ENCODE results near the gene AHRR.
A peak's percentile ranks its signal among the peaks of the same experiment; 100 is the strongest.

AHRR gene

DNA sequence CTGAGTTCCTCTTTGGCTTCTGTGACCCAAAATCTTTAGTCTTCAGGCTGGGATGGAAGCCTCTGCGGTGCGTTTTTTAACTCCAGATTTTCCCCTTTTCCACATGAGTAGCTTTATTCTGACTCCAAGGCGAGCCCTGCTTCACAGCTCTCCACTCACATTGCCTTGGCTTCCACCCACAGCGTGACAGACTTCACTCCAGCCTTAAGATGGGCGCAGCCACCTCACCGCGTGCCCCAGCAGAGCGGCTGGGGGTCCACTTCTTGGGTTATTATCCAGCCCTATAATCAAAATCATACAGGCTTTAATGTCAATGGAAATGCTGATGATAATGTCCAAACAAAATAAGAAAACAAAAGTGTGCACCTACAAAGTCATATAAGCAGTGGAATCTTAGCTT lies 122.7 kb downstream of the AHRR start:
- TF ChIP-seq, protein P1, sequence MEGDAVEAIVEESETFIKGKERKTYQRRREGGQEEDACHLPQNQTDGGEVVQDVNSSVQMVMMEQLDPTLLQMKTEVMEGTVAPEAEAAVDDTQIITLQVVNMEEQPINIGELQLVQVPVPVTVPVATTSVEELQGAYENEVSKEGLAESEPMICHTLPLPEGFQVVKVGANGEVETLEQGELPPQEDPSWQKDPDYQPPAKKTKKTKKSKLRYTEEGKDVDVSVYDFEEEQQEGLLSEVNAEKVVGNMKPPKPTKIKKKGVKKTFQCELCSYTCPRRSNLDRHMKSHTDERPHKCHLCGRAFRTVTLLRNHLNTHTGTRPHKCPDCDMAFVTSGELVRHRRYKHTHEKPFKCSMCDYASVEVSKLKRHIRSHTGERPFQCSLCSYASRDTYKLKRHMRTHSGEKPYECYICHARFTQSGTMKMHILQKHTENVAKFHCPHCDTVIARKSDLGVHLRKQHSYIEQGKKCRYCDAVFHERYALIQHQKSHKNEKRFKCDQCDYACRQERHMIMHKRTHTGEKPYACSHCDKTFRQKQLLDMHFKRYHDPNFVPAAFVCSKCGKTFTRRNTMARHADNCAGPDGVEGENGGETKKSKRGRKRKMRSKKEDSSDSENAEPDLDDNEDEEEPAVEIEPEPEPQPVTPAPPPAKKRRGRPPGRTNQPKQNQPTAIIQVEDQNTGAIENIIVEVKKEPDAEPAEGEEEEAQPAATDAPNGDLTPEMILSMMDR (conservative IDR thresholded peaks at IDR 0.05), result no peak
- H3K27ac ChIP-seq, result peak overlapping the region; percentile 83; the same call in 1 of the 2 replicates

DNA sequence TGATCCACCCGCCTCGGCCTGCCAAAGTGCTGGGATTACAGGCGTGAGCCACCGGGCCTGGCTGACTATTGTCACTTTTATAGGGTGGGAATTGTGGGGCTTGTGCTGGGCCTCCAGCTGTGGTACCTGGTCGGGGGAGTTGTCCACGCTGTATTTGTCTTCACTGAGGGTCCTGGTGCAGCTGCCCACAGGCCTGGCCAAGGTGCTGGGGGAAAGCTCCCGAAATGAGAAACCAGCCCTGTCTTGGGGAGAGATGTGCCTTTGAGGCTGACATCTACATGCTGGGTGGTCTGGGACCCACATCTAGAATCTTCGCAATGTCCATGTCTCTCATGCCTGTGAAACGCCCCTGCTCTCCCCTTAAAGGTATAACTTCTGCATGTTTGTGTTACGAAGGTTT lies 124.1 kb downstream of the AHRR start:
- TF ChIP-seq, protein P1 (conservative IDR thresholded peaks at IDR 0.05), result no peak
- no peak overlapping the region for H3K27ac ChIP-seq

DNA sequence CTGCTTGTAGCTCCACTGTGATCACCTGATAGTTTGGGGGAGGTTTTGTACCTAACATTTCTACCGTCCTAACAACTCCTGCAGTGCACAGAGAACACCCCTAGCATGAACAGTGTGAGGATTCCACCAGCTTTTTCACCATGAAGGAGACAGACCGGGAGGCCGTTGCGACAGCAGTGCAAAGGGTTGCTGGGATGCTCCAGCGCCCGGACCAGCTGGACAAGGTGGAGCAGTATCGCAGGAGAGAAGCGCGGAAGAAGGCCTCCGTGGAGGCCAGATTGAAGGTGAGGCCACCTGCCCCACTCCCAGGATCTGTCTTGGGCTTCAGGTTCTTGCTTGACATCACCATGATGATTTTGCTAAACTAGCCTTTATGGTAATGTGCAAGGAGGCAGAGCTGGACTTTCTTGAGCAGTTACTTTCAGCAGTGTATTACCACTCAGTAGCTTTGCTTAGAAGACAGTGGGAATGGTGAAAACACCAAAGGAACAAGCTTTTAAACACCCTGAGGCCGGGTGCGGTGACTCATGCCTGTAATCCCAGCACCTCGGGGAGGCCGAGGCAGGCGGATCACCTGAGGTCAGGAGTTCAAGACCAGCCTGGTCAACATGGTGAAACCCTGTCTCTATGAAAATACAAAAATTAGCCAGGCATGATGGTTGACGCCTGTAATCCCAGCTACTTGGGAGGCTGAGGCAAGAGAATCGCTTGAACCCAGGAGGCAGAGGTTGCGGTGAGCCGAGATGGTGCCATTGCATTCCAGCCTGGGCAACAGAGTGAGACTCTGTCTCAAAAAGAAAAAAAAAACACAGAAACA lies 124.8 kb downstream of the AHRR start:
- TF ChIP-seq, protein P1 (conservative IDR thresholded peaks at IDR 0.05), result no peak
- no peak overlapping the region for H3K27ac ChIP-seq

DNA sequence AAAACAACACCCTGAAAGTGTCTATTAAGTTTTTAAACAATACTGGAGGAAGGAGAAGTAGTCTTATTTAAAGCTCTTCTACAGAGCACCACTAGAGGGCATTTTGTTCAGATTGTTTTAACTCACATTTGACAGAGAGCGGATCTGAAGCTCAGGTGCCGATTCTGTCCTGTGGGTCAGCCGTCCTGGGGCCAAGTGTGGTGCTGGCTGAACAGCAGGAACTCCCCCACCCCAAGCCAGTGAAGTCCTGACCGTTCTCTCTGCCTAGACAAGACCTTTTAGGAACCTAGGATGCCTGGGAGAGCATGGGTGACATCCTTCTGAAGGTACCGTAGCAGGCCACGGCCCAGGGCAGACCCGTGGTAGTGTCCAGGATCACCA lies 125.4 kb downstream of the AHRR start:
- TF ChIP-seq, protein P1 (conservative IDR thresholded peaks at IDR 0.05), result peak; percentile 80
- no peak overlapping the region for H3K27ac ChIP-seq

DNA sequence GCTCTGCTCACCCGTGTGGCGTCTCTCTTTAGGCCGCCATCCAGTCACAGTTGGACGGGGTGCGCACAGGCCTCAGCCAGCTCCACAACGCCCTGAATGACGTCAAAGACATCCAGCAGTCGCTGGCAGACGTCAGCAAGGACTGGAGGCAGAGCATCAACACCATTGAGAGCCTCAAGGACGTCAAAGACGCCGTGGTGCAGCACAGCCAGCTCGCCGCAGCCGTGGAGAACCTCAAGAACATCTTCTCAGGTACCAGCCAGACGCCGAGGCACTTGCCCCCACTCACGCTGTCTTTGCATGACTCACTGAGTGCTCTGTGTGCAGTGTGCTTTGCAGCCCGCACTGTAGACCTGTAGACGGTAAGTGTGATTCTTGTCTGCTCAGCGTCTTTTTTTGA lies 126.0 kb downstream of the AHRR start:
- TF ChIP-seq, protein P1 (conservative IDR thresholded peaks at IDR 0.05), result no peak
- H3K27ac ChIP-seq, result no peak overlapping the region

DNA sequence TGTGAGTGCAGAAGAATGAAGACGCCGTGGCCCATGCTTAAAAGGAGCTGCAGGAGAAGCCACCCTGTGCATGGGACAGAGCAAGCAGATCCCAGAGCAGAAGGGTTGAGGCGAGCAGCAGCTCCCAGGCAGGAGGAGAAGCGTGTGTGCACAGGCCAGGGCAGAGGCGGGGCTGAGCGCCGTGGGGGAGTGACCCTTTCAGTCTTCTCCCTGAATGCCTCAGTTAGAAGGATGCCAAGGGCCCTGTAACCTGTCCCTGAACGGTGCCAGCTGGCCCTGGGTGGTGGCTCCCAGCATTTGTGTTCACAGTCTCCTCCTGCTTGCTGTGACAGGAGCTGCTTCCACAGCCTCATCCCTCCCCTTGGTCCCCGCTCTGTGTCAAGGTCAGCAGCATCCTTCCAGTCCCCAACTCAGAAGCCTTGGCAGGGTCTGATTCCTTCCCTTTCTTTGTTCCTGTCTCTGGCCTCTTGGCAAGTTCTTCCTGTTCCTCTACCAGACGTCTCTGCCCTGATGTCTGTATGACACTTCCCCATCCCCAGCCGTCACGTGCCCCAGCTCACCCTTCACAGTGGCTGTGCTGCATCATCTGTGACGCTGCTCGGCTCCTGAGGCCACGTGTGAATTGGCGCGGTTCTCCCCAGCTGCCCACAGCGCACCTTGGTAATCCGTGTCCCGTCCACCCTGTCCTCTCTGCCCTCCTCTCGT lies 126.7 kb downstream of the AHRR start:
- H3K27ac ChIP-seq, result no peak overlapping the region
- TF ChIP-seq, protein P1 (conservative IDR thresholded peaks at IDR 0.05), result no peak

DNA sequence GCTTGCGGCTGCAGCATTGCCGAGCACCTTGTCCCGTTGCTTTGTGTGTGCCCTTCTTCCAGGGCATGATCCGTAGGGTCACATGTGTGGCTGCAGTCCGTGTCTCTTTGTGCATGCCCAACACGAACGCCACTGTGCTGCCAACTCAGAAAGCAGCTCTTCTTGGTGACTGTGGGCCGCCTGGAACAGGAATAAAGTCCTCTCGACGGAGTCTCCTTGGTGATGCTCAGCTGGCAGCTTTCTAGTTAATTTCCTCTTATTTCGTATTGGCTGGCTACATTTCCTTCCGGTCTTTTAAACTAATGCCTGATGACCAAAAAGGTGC lies 127.2 kb downstream of the AHRR start:
- H3K27ac ChIP-seq, result no peak overlapping the region

More for the DNA sequence above, 127.2 kb downstream of the AHRR start:
- TF ChIP-seq, protein P1 (conservative IDR thresholded peaks at IDR 0.05), result no peak
